LNCAP (cell line): ENCODE measurements around the gene SH2B3.

Experiments
- CTCF ChIP-seq: fragments of 450-650 bp; IDR thresholded peaks from 2 replicates; pipeline ENCODE4 v1.5.1; 2017; ENCODE audit warnings: mild to moderate bottlenecking

SH2B3 gene

GRCh38 chr12:111424793-111425251 lies 19.1 kb downstream of the SH2B3 start:
- TF ChIP-seq CTCF, result no peak

GRCh38 chr12:111425655-111426054 lies 19.9 kb downstream of the SH2B3 start:
- no peak for TF ChIP-seq CTCF

GRCh38 chr12:111426344-111427185 lies 20.8 kb downstream of the SH2B3 start:
- no peak for TF ChIP-seq CTCF

DNA sequence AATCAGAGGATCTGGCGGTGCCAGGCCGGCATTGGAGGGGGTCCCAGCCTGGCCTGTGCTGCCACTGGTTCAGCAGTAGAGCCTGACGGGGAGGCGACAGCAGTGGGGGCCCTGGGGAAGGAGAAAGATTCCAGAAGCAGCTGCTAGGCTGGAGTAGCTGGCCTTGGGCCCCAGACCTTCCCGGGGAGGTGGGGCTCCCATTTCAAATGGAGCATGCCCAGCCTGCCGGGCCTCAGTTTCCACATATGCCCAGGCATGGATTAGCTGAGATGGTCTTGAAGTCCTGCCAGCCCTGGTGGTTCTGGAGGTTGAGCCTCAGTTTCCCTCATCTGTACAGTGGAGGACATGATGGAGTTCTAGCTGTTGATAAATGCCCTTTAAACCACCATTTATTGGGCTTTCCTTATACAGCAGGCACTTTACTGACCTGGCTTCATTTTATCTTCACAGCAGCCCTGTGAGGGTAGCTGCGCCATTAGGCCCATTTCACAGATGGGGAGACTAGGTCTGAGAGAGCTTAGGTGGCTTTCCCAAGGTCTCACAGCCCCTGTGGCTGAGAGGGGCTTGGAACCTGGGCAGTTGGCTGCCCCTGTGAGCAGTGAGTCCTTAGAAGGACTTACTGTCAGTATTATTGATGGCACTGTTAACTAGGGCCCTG lies 21.8 kb downstream of the SH2B3 start:
- no peak for TF ChIP-seq CTCF

DNA sequence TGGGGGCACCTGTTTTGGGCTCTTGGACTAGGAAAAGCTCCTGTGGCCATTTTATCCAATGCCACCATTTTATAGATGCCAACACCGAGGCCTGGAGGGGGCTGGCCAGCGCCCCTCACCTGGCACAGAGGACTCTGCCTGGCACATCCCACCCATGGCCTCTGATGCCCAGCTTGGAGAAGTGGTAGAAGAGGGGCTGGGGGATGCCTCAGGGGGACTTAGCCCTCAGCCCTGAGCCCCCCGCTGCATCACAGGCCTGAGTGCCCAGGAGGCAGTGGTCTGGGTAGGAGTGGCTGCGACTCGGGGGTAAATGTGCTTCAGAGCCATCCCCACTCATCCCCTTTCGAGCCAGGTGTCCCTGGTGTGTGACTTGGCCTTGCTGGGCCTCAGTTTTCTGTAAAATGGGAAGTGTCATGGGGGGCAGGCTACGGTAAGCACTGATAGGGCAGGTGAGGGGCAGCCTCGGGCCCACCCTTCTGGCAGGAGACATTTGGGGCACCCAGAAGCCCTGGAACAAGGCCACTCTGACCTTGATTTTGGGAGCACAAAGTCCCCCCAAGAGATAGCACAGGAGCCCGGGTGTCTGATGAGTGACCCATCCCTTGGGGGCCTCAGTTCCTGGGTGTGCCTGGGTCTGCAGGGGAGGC lies 22.5 kb downstream of the SH2B3 start:
- TF ChIP-seq CTCF, result no peak

DNA sequence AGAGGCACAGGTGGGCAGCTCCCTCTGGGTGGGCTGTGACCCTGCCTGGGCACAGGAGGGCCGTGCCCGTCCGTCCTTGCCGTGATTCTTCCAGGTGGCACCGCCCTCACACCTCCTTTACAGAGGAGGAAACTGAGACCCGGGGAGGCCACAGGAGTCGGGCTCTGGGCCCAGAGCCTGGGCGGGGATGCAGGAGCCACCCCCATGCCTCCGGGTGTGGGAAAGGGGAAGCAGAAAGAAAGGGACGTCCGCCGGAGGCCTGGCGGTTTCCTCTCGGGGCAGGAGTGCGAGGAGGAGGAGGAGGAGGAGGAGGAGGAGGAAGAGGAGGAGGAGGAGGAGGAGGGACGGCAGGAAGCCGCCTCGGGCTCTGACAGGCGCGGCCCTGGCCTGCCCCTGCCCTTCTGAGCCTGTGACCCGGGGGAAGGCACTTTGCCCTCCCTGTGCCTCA lies 23.0 kb downstream of the SH2B3 start:
- no peak for TF ChIP-seq CTCF

DNA sequence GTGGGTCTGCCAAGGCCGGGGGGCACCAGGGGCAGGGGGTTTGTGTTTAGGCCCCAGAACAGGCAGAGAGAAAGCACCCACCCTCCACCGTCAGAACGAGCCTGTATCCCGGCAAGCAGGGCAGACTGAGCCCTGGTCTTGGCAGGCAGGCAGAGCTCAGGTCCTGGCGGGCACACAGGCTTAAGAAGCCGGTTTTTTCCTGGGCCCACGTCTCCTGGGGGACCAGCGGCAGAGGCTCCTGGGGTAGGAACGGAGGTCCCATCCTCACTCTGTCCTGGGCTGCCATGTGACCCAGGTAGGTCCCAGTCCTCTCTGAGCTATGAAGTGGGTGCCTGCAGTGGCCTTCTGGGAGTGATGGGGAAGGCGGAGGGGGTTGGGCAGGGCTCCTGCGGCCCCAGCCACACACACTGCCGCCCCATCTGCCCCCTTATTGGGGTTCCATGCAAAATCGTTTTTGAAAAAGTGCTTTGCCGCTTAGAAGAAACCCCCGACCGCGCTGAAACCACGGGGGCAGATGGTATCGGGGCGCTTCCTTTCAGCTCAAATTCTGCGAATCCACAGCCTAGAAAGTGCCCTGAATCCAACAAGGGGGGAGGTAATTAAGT lies 24.2 kb downstream of the SH2B3 start:
- no peak for TF ChIP-seq CTCF
